Glutamatergic neuron (in vitro differentiated cells): ENCODE results near the gene TMPRSS6. TPM values are rescaled to one million over a fixed set of nuclear protein-coding genes. Genes with fewer than 3 reads are reported as not detected.

Experiments used
- DNase-seq: peaks from one replicate; pipeline ENCODE4 v3.0.0; 2022
- H3K27ac Mint-ChIP-seq: one replicate; pipeline ENCODE4 v1.8.0; 2020; ENCODE audit warnings: mild to moderate bottlenecking, mixed read lengths, inconsistent platforms; ENCODE audit not compliant: unreplicated experiment
- H3K27me3 Mint-ChIP-seq: one replicate; pipeline ENCODE4 v1.8.0; 2020; ENCODE audit warnings: mild to moderate bottlenecking, moderate library complexity, mixed read lengths, inconsistent platforms; ENCODE audit not compliant: unreplicated experiment
- H3K36me3 Mint-ChIP-seq: one replicate; pipeline ENCODE4 v1.8.0; 2020; ENCODE audit warnings: mild to moderate bottlenecking, mixed read lengths, inconsistent platforms; ENCODE audit not compliant: unreplicated experiment
- H3K4me1 Mint-ChIP-seq: one replicate; pipeline ENCODE4 v1.8.0; 2020; ENCODE audit warnings: mild to moderate bottlenecking, low read depth, mixed read lengths, inconsistent platforms; ENCODE audit not compliant: unreplicated experiment
- H3K4me3 Mint-ChIP-seq: one replicate; pipeline ENCODE4 v1.8.0; 2020; ENCODE audit warnings: mild to moderate bottlenecking, mixed read lengths, inconsistent platforms; ENCODE audit not compliant: unreplicated experiment
- H3K9me3 Mint-ChIP-seq: one replicate; pipeline ENCODE4 v1.8.0; 2020; ENCODE audit warnings: mild to moderate bottlenecking, moderate library complexity, mixed read lengths, inconsistent platforms; ENCODE audit not compliant: unreplicated experiment
- total RNA-seq: library from RNA; stranded (reverse); fragmentation: NEBNext Ultra II Directional; extraction: Animal tissue kit (Norgen Biotek cat#: 25700); gene quantifications from one replicate; pipeline ENCODE4 v1.2.1, GENCODE V29; 2021; ENCODE audit not compliant: unreplicated experiment
- TF ChIP-seq, protein P1 (sequence below): fragments of 200-600 bp; sonication (generic); IDR thresholded peaks from one replicate; pipeline ENCODE4 v1.5.0; 2021; ENCODE audit not compliant: partially characterized antibody, unreplicated experiment

Gene TMPRSS6
- total RNA-seq, 1 donor from 2014 or later = 0.12 TPM

DNA sequence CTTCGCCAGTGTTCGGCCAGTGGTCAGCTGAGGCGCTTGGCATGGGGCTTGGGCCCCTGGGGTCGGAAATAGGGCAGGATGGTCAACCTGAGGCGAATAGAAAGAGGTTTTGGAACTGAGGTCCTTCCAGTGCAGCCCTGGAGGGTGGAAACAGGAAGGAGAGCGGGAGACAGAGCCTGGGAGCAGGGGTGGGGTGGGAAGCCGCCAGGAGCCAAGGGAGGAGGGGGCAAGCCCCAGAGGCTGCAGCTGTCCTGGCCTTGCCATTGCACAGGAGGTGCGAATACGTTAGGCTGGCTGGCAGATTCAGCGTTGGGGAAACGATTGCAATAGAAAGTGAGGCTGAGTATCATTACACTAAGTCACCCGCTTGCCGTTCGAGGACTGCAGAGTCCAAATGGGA lies 71.8 kb downstream of the TMPRSS6 start:
- Mint-ChIP-seq H3K9me3 (peaks cover 7% of the 10 kb centered on the region), H3K4me3 (no peak overlapping the region), H3K27ac (no peak overlapping the region), H3K36me3 (no peaks in the 10 kb centered on the region), H3K27me3 (no peaks in the 10 kb centered on the region), H3K4me1 (peaks cover under 1% of the 10 kb centered on the region)
- TF ChIP-seq, protein P1, sequence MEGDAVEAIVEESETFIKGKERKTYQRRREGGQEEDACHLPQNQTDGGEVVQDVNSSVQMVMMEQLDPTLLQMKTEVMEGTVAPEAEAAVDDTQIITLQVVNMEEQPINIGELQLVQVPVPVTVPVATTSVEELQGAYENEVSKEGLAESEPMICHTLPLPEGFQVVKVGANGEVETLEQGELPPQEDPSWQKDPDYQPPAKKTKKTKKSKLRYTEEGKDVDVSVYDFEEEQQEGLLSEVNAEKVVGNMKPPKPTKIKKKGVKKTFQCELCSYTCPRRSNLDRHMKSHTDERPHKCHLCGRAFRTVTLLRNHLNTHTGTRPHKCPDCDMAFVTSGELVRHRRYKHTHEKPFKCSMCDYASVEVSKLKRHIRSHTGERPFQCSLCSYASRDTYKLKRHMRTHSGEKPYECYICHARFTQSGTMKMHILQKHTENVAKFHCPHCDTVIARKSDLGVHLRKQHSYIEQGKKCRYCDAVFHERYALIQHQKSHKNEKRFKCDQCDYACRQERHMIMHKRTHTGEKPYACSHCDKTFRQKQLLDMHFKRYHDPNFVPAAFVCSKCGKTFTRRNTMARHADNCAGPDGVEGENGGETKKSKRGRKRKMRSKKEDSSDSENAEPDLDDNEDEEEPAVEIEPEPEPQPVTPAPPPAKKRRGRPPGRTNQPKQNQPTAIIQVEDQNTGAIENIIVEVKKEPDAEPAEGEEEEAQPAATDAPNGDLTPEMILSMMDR = no peak
- no peak for DNase-seq

DNA sequence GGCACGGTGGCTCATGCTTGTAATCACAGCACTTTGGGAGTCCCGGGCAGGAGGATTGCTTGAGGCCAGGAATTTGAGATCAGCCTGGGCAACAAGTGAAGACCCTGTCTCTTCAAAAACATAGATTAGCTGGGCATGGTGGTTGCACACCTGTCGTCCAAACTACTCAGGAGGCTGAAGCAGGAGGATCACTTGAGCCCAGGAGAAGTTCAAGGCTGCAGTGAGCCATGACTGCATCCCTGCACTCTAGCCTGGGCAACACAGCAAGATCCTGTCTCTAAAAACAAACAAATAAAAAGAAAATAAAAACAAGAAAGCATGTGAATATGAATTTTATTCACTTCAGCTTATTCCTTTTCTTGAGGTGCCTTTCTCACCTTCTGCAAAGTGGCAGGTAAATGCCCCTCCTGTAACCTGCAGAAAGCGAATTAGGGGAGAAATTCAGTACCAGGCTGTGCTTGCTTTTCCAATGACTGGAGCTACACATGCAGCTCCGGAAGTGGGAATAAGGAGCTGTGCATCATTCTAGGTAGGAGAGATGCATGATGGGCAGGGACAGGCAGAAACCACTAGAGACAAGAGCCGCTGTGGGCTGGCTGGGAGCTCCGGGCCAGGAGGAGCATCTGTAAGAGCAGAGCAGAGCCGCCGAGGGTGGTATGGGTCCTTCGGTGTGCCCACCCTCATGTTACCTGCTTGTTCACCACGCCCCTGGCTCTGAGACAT lies 72.7 kb downstream of the TMPRSS6 start:
- Mint-ChIP-seq H3K4me1 (no peaks in the 10 kb centered on the region), H3K27me3 (no peaks in the 10 kb centered on the region), H3K9me3 (peaks cover 5% of the 10 kb centered on the region), H3K27ac (no peak overlapping the region), H3K36me3 (no peaks in the 10 kb centered on the region), H3K4me3 (no peak overlapping the region)
- DNase-seq = no peak
- TF ChIP-seq, protein P1 = no peak

GRCh38 chr22:37033605-37034430 lies 75.7 kb downstream of the TMPRSS6 start:
- Mint-ChIP-seq H3K36me3 (no peaks in the 10 kb centered on the region), H3K27me3 (peaks cover 2% of the 10 kb centered on the region), H3K4me1 (no peaks in the 10 kb centered on the region), H3K4me3 (no peak overlapping the region), H3K27ac (no peak overlapping the region), H3K9me3 (peaks cover 2% of the 10 kb centered on the region)
- TF ChIP-seq, protein P1 = no peak
- DNase-seq = no peak

DNA sequence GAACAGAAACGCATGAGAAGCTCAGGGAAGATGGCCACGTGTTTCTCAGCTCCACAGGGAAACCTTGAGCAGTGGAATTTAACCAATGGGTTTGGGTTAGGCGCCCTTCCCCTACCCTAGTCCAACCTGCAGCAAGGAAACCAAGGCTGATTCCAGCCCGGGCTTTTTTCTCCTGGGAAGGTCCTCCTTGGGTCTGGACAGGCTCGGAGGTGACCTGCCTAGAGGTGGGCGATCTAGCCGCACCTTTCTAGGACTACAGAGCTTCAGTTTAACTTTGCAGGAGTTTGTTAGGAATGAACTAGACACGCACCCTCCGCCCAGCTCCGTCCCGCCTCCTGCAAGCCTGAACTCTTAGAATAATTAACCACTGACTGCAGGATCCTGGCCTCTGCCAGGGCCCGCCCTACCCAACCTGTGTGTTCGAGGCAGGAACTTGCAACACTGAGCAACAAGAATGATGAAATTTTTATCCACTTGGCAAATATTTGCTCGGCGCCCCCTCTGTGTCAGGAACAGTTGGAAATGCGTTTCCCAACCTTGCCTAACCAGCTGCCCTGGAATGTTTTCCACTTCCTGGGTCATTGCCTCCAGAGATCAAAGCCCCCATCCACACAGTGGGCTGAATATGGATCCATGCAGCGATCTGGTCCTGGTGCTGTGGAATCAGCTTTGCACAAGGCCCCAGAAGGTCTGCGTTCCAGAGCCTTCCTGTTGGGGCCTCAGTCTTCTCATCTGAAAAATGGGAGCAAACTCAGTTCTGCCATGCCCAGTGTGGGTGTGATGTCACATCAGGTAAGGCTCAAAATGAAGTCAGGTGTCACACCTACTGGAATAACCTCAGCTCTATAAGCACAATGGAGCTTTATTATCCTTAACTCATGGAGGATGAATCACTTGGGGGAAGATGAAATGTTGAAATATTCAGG lies 76.7 kb downstream of the TMPRSS6 start:
- H3K9me3 Mint-ChIP-seq = peaks cover 2% of the 10 kb centered on the region
- no peak for DNase-seq
- peaks cover 2% of the 10 kb centered on the region for H3K27me3 Mint-ChIP-seq
- no peak overlapping the region for H3K4me3 Mint-ChIP-seq
- no peaks in the 10 kb centered on the region for H3K36me3 Mint-ChIP-seq
- H3K4me1 Mint-ChIP-seq = no peaks in the 10 kb centered on the region
- no peak overlapping the region for H3K27ac Mint-ChIP-seq
- TF ChIP-seq, protein P1 = no peak
